ELF-1 (cell line): Measurements from ENCODE around the gene NDOR1.

ENCODE experiments used
- DNase-seq: peaks from one replicate; pipeline ENCODE4 v3.0.0-alpha.2; 2016; ENCODE audit warnings: low read depth, low spot score

Gene NDOR1

DNA sequence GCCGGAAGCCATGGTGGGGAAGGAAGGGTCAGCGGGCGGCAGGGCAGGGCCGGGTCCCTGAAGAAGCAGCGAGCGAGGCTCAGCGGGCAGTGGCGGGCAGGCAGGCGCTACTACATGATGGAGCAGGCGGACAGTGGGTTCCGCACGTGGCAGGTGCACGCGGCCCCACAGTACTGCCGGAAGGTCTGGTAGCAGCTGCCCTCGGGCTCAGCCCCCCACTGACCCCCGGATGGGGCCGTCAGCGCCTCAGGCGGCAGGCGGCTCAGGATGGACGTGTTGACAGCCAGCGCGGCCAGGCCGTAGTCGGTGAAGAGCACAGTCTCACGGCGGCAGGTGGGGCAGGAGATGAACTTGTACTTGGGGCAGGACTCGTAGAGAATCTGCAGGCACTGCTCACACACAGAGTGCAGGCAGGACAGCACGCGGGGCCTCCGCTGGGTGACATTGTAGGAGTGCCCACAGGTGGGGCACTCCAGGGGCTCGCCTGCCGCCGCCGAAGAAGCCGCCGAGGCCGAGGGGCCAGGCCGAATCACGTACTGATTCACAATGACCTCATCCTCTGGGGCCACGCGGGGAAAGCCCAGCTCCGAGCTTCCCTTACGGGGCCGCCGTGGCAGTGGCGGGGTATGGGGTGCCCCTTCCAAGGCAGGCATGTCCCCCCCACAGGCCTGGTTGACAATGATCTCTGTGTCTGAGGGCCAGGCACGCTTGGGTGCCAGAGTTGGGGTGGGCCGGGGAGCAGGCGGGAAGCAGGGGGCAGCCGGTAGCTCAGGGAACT lies 15.0 kb downstream of the NDOR1 start:
- DNase-seq = no peak

- no peak for DNase-seq
These were observed 15.6 kb downstream of the NDOR1 start for GRCh38 chr9:137221095-137221505.

DNA sequence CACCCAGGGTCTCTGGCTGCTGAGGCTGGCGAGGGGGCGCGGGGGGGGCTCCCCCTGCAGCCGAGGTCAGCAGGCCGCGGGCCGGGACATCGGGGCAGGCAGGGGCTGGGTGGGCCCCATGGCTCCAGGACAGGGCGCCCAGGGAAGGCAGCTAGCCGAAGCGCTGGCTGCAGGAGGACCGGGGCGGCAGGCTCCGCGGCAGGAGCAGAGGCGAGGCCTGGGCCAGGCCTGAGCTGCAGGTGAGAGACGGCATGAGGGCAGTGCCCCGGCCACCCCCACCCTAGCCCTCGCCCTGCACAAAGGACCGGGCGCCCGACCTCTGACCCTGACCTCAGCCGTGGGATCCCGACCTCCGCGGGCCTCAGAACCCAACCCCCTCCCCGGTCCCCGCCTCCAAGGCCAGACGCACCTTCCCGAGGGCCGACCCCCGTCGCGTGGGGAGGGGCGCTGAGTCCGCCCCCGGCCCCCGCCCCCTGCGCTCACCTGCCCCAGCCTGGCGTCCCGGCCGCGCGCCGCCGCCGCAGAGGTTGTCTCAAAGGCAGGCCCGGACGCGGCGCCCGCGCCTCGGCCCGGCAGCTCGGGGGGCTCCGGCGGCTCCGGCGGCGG lies 16.1 kb downstream of the NDOR1 start:
- no peak for DNase-seq

DNA sequence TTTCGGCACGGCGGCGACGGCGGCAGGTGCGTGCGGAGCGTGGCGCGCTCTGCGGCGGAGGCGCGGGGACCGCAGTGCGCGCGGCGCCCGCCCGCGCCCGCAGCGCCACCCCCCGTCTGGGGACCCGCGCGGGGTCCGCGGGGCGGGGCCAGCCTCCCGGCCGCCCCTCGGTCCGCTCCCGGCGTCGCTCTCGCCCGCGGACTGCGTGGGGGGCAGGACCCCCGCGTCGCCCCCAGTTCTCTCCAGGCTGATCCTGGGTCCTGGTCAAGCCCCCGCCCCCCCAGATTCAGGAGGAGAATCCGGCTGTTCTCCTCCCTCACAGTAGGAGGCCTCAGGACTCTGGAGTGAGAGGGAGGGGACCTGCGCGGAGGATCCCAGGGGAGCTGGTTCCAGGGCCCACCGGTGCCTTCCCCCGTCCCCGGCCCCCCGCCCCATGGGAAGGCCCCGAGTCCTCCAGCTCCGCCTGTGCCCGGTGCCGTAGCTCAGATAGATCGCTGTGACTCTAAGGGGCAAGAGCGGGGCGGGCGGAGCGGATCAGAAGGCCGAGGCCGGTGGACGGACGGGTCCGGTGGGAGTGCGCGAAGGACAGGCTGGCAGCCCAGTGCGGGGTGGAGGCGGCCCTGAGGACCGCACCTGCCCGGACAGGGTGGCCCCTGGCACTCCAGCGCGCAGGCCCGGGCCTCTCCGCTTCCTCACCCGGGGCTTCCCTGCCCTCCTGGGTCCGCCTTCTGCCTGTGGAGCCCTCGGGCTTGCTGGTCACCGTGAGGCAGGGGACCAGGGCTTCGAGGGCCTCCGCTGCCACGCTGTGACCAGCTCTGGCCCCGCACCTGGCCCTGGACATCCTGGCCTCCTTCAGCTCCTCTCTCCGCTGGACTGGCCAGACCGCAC lies 16.9 kb downstream of the NDOR1 start, which contains the start of gene RNF208:
Gene RNF208 (minus strand): TSS at position 51 of the 888 bp plus-strand sequence. CDS start 1,028 bp downstream, outside the sequence.
- no peak for DNase-seq

DNA sequence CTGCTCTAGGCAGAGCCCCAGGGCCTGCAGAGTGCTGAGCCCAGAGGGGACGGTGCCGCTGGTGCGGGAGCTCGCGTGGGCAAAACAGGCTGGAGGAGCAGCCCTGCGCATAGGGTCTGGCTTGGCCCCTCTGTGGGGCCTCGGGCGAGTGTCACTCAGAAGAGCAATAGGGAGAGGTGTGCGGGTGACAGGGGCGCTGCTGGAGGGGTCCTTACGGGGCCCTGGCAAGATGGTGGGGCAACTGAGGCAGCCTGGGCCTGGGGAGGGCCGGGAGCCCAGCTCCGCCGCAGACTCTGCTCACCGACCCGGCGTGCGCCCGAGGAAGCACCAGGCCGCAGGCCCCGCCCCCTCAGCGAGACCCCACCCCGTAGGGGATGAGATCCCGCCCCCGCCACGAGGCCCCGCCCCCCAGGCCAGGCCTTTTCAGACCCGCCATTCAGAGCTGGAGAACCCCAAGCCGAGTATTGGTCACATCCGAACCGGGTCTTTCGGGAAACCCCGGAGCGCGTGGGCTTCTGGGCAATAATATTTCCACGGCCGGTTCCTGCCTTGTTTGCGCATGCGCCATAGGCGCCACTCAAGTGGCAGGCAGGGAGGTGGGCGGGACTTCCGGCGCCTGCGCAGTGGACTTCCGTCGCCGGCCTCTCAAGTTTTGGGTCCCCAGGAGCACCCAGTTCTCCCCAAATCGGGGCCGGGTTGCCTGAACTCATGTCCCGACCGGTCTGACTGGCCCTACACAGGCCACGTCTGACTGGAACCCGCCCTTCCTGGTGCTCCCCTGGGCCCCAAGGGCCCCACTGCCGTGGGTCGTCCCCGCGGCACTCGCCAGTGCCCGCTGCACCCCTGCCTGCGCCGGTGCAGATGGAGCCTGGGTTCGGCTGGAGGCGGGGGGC lies 17.8 kb downstream of the NDOR1 start:
- DNase-seq = peak; percentile 96

- DNase-seq = no peak
These were observed 19.6 kb downstream of the NDOR1 start, which contains the start of gene CYSRT1 for GRCh38 chr9:137224830-137225694. Gene CYSRT1, plus strand, starts transcription at chr9:137225174. Its CDS starts 448 bp downstream, at chr9:137225622.

DNA sequence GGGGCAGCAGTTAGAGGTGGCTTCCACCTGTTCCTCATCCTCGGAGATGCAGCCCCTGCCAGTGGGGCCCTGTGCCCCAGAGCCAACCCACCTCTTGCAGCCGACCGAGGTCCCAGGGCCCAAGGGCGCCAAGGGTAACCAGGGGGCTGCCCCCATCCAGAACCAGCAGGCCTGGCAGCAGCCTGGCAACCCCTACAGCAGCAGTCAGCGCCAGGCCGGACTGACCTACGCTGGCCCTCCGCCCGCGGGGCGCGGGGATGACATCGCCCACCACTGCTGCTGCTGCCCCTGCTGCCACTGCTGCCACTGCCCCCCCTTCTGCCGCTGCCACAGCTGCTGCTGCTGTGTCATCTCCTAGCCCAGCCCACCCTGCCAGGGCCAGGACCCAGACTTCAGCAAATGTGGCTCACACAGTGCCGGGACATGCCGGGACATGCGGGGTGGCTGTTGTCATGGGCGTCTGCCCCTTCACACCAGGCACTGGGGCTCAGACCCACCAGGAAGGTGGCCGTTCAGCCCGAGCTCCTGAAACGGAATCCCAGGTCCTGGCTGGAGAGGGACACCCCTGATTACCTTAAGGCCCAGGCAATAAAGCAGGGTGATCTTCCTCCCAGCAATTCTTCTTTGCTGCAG lies 20.3 kb downstream of the NDOR1 start:
- no peak for DNase-seq

DNA sequence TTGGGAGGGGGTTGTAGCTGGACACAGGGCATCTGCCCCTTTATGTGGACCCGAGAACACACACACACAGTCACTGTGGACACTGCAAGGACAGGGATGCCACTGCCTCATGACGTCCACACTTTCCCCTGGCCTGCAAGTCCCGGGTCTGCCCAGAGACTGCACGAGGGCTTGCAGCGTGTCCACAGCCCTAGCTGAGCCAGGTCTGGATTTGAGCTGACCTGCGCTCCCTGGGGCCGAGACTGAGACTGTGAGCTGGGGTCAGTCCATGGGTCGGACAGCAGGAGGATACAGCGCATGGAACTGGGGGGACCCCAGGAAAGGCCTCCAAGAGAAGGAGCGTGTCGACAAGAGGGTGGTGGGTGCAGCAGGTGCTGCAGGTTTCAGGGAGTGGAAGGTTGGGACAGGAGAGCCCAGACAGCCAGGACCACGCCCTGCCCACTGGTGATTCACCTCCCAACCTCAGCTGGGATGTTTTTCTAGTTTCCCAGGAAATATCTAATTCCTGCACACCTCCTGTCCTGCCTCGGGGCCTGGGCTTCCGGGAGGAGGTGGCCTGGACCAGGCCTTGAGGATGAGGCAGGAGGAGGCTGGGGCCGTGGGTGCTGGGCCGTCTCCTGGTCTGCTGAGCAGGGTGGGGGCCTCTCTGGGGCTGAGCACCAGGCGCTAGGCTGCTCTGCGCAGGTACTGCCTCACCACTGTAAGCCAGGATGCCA lies 21.0 kb downstream of the NDOR1 start:
- no peak for DNase-seq

DNA sequence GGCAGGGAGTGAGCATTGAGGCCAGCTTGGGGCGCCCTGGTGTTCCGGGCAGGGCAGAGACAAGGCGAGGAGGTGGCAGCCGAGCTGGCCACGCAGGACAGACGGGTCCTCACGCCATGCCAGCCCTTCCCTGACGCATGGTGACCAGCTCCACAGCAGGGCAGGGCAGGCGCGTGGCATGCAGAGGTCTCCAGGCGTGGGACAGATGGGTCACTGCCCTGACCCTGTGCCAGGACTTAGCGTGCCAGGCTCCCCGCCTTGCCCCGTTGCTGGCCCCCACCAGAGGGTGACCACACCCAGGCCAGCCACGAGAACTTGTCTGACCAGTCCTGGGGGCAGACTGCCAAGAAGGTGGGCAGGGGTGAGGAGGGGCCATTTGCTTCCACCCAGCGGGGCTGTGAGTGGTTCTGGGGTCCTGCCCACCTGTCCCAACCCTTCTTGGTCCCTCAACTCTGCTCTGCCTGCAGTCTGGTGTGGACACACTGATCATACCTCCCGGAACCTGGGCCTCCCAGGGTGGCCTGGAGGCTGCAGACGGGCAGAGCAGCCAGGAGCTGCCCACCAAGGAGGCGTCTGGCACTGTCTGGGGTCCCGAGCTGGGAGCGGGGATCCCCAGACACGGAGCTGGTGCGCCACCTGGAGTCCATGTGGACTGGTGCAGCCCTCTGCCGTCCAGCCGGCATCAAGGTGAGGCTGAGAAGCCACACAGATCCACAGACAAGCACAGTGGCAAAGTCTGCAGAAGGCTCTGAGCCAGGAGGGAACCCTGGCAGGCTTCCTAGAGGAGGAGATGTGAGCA lies 21.8 kb downstream of the NDOR1 start, which contains the start of gene RNF224:
Gene RNF224 (plus strand): TSS at position 449 of the 799 bp plus-strand sequence. CDS start 834 bp downstream, outside the sequence.
- peak; percentile 87 for DNase-seq

GRCh38 chr9:137227853-137228505 lies 22.5 kb downstream of the NDOR1 start:
- no peak for DNase-seq

- DNase-seq = no peak
These were observed 23.0 kb downstream of the NDOR1 start for GRCh38 chr9:137228506-137228967.

GRCh38 chr9:137228968-137229896 lies 23.7 kb downstream of the NDOR1 start:
- DNase-seq = no peak

GRCh38 chr9:137229903-137230704 lies 24.6 kb downstream of the NDOR1 start:
- no peak for DNase-seq

DNA sequence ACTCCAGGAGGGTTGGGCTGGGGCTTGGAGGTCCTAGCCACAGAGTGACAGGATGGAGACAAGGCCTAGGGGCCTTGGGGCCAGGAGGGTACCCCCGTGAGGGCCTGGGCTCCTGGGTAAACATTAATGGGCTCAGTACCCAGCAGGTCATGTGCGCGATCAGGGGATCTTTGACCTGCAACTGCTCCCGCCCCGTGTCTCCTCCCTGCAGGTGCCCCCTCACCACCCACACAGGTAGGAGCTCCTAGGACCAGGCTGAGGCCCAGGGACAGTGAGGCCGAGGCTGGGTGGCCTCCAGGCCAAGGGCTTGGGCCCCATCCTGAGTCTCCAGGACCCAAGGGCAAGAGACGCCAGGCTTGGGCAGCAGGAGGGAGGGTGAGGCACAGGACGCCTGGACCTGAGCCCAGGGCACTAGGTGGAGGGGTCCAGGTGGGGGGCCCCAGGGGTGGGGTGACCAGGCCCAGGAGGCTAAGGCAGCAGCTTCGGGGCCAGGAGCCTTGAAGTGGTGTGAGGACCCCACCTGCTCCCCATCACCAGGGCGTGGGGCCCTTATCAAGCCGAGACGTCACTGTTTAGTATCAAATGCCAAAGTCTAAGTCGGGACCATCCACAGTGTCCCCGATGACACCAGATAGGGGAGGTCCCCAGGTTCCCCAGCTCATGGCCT lies 25.3 kb downstream of the NDOR1 start, which contains the start of gene SLC34A3:
Gene SLC34A3 (plus strand): TSS at position 197 of the 667 bp plus-strand sequence. CDS start 802 bp downstream, outside the sequence.
- DNase-seq = no peak
